ENCODE data around the gene DPP10.

GRCh38 chr2:115733190-115733775 is 1290.8 kb downstream of the DPP10 start:
- TF ChIP-seq CTCF (IDR thresholded peaks at IDR 0.05), result no peak
- no peak for TF ChIP-seq POLR2AphosphoS5 (IDR thresholded peaks at IDR 0.05)
- TF ChIP-seq POLR2A (IDR thresholded peaks at IDR 0.05), result no peak
- no peak for TF ChIP-seq EP300 (IDR thresholded peaks at IDR 0.05)
